ENCODE results near the gene TP53I11.

Gene TP53I11

DNA sequence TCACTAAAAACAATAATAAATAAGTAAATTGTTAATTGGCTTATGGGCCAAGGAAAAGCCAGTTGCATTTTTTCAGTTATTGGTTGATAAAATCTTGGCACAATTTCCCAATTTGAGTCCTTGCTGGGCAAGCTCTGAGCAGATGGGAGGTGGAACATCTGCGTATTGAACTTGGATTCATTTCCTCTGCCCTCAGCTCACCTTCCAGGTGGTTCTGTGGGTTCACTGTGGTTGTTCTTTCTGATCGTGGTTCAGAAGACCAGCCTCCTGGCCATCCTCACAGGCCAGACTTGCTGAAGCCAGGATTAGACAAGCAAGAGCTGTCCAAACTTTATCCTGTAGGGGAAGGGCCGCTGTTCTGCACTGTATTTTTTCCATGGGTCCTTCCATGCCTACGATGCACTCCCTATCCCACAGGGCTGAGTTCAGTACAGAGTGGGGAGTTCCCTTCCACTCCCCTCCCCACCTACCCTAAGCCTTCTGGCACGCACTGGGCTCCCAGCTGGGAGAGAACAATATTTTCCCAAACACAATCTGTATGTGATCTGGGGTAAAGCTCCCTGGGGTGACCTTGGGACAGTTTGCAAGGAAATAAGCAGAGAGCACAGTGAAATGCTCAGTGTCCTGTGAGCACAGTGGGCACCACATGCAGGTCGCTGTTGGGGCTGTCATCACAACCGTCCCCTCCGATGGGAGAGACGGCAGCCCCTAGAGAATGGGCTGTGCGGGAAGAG lies 43.5 kb upstream of the TP53I11 start:
- H3K36me3 ChIP-seq, result no peaks in the 10 kb centered on the region
- H3K9me3 ChIP-seq (ENCODE audit: severe bottlenecking), result no peaks in the 10 kb centered on the region
- H3K27ac ChIP-seq, result peak overlapping the region; percentile 55
- no peak overlapping the region for H3K4me3 ChIP-seq (ENCODE audit: low read depth, low read length)
- TF ChIP-seq, protein P1, sequence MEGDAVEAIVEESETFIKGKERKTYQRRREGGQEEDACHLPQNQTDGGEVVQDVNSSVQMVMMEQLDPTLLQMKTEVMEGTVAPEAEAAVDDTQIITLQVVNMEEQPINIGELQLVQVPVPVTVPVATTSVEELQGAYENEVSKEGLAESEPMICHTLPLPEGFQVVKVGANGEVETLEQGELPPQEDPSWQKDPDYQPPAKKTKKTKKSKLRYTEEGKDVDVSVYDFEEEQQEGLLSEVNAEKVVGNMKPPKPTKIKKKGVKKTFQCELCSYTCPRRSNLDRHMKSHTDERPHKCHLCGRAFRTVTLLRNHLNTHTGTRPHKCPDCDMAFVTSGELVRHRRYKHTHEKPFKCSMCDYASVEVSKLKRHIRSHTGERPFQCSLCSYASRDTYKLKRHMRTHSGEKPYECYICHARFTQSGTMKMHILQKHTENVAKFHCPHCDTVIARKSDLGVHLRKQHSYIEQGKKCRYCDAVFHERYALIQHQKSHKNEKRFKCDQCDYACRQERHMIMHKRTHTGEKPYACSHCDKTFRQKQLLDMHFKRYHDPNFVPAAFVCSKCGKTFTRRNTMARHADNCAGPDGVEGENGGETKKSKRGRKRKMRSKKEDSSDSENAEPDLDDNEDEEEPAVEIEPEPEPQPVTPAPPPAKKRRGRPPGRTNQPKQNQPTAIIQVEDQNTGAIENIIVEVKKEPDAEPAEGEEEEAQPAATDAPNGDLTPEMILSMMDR (IDR thresholded peaks at IDR 0.05; ENCODE audit: low read depth, low read length), result no peak
- DNase-seq, result peak; percentile 46
- no peaks in the 10 kb centered on the region for H3K27me3 ChIP-seq (ENCODE audit: insufficient read depth, low read depth, severe bottlenecking)

DNA sequence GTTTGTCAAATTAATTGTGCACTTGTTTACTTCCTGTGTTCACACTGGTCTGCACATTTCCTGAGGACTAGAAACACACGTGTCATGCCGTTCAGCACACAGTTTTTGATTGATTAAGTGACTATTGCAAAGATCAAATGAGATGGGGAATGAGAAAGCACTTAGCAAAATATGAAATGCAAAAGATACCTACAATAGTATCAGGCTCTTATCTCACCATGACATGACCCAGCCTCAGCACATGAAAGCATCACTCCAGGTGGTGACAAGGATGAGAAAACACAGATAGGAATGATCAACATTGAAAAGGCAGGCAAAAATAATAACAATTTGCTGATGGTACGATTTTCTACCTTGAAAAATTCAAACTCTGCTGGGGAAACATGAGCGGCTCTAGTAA lies 42.1 kb upstream of the TP53I11 start:
- H3K36me3 ChIP-seq, result no peaks in the 10 kb centered on the region
- DNase-seq, result no peak
- H3K4me3 ChIP-seq (ENCODE audit: low read depth, low read length), result no peak overlapping the region
- no peaks in the 10 kb centered on the region for H3K9me3 ChIP-seq (ENCODE audit: severe bottlenecking)
- TF ChIP-seq, protein P1 (IDR thresholded peaks at IDR 0.05; ENCODE audit: low read depth, low read length), result no peak
- no peaks in the 10 kb centered on the region for H3K27me3 ChIP-seq (ENCODE audit: insufficient read depth, low read depth, severe bottlenecking)
- H3K27ac ChIP-seq, result no peak overlapping the region

DNA sequence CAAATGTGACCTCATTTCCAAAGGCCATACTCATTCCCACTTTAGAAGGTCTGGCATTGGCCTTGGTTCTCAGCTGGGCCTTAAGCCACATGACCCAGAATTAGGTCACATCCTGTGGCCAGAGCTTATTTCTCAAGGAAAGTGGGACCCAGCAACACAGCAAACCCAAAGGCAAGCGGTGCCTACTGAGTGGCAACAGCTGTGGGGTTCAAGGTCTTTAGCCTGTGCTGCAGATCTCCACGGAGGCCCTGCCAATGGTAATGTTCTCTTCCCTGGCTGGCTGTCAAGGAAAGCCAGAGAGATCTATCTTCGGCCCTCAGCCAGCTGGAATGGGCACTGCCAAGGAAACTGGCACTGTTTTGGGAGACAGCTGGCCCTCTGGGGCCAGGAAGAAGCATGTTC lies 41.5 kb upstream of the TP53I11 start:
- TF ChIP-seq, protein P1 (IDR thresholded peaks at IDR 0.05; ENCODE audit: low read depth, low read length), result no peak

DNA sequence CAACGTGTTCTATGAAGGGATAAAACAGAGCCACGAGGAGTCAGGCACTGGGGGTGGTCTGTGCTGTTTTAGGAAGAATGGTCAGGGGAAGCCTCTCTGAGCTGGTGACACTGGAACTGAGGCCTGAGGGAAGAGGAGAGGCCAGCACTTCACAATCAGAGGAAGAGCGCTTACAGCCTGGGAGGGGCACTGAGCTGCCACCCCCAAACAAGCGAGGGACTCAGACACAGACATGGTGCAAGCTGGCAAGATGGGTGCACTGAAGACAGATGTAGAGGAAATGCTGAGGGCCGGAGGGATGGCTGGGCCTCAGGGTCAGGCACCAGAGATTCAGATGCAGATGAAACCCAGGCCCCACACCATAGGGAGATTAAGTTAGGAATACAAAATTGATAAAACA lies 40.0 kb upstream of the TP53I11 start:
- no peaks in the 10 kb centered on the region for H3K9me3 ChIP-seq (ENCODE audit: severe bottlenecking)
- no peak for DNase-seq
- no peaks in the 10 kb centered on the region for H3K27me3 ChIP-seq (ENCODE audit: insufficient read depth, low read depth, severe bottlenecking)
- no peak overlapping the region; the same call in 1 of the 2 replicates for H3K27ac ChIP-seq
- TF ChIP-seq, protein P1 (IDR thresholded peaks at IDR 0.05; ENCODE audit: low read depth, low read length), result no peak
- H3K36me3 ChIP-seq, result no peaks in the 10 kb centered on the region
- H3K4me3 ChIP-seq (ENCODE audit: low read depth, low read length), result no peak overlapping the region

More for the DNA sequence above, 41.5 kb upstream of the TP53I11 start:
- Histone ChIP-seq H3K9me3 (ENCODE audit: severe bottlenecking) (no peaks in the 10 kb centered on the region), H3K27me3 (ENCODE audit: insufficient read depth, low read depth, severe bottlenecking) (no peaks in the 10 kb centered on the region), H3K4me3 (ENCODE audit: low read depth, low read length) (no peak overlapping the region), H3K36me3 (no peaks in the 10 kb centered on the region), H3K27ac (no peak overlapping the region; the same call in 1 of the 2 replicates)
- DNase-seq, result no peak

DNA sequence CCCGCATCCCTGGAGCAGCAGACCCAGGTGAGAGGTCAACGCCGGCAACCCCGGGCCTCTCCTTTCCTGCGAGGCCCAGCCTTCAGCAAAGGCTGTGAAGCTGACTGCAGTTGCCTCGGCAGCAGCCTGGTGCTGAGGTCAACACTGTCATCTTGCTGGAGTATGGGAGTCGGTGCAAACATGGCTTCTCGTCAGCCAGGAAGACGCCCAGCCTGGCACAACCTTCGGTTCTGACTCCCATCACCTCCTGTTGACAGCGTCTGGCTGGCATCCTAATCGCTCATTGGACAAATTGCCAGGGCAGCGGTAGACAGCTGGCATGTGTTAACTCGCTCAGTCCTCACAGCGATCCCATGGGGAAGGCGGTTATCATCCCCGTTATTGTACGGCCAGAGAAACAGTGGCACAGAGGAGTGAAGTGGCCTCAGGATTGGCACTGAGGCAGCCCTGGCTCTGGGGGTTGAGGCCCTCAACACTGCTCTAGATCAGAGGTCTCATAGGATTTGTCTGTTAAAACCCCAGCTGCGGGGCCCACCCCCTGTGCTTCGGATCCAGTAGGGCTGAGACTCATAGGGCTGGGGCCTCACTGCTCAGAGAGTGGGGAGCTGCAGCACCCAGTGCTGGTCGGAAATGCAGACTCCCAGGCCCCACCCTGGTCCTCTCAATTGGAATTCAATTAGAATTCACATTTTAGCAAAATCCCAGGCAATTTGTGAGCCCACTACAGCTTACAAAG lies 39.3 kb upstream of the TP53I11 start:
- no peak overlapping the region; the same call in 1 of the 2 replicates for H3K27ac ChIP-seq
- H3K9me3 ChIP-seq (ENCODE audit: severe bottlenecking), result no peaks in the 10 kb centered on the region
- TF ChIP-seq, protein P1 (IDR thresholded peaks at IDR 0.05; ENCODE audit: low read depth, low read length), result no peak
- DNase-seq, result no peak
- H3K36me3 ChIP-seq, result no peaks in the 10 kb centered on the region
- no peak overlapping the region for H3K4me3 ChIP-seq (ENCODE audit: low read depth, low read length)
- H3K27me3 ChIP-seq (ENCODE audit: insufficient read depth, low read depth, severe bottlenecking), result no peaks in the 10 kb centered on the region

Data from WERI-Rb-1 (cell line).